Neural cell (in vitro differentiated cells): ENCODE measurements around the gene SLC6A11. TPM values are rescaled to one million over a fixed set of nuclear protein-coding genes. Genes with fewer than 3 reads are reported as not detected.

Experiments
- H2AFZ ChIP-seq: fragments of 200-600, 300-800 bp; sonication (generic), shearing (Covaris generic); 2 replicates; pipeline ENCODE4 v1.6.0; 2014; ENCODE audit warnings: low read depth, mild to moderate bottlenecking, antibody characterized with exemption, low read length, moderate library complexity
- H3F3A ChIP-seq: fragments of 200-600 bp; shearing (Covaris generic); 2 replicates; pipeline ENCODE4 v1.6.1; 2016; ENCODE audit warnings: mild to moderate bottlenecking, moderate library complexity, mixed read lengths, antibody characterized with exemption, low read length; ENCODE audit not compliant: insufficient read depth, poor library complexity, severe bottlenecking
- H3K27ac ChIP-seq: fragments of 200-600, 300-800 bp; sonication (generic), shearing (Covaris generic); 2 replicates; pipeline ENCODE4 v1.5.1; 2014; ENCODE audit warnings: mild to moderate bottlenecking, low read length, moderate library complexity
- H3K27me3 ChIP-seq: fragments of 300-800, 200-600 bp; sonication (generic), shearing (Covaris generic); 2 replicates; pipeline ENCODE4 v1.6.0; 2014; ENCODE audit warnings: mild to moderate bottlenecking, low read depth, low read length, moderate library complexity; ENCODE audit not compliant: insufficient read depth
- H3K36me3 ChIP-seq: fragments of 300-800, 200-600 bp; sonication (generic), shearing (Covaris generic); 2 replicates; pipeline ENCODE4 v1.5.1; 2014; ENCODE audit warnings: mild to moderate bottlenecking, antibody characterized with exemption, low read length, moderate library complexity; ENCODE audit not compliant: insufficient read depth
- H3K4me2 ChIP-seq: fragments of 300-800, 200-600 bp; sonication (generic), shearing (Covaris generic); 2 replicates; pipeline ENCODE4 v1.6.0; 2014; ENCODE audit warnings: mild to moderate bottlenecking, low read length
- H3K4me3 ChIP-seq: fragments of 300-800, 200-600 bp; sonication (generic), shearing (Covaris generic); 2 replicates; pipeline ENCODE4 v1.5.1; 2014; ENCODE audit warnings: mild to moderate bottlenecking, low read length, moderate library complexity
- H3K79me2 ChIP-seq: fragments of 200-600 bp; shearing (Covaris generic); replicated peaks from 2 replicates; pipeline ENCODE4 v1.6.0; 2014; ENCODE audit warnings: mild to moderate bottlenecking, low read length, moderate library complexity; ENCODE audit not compliant: insufficient read depth
- H3K9ac ChIP-seq: fragments of 300-800, 200-600 bp; sonication (generic), shearing (Covaris generic); 2 replicates; pipeline ENCODE4 v1.6.1; 2016; ENCODE audit warnings: mild to moderate bottlenecking, low read length, mixed read lengths
- H3K9me2 ChIP-seq: fragments of 200-600 bp; shearing (Covaris generic); 2 replicates; pipeline ENCODE4 v1.6.1; 2016; ENCODE audit warnings: mild to moderate bottlenecking, low read length, mixed read lengths; ENCODE audit not compliant: insufficient read depth
- H3K9me3 ChIP-seq: fragments of 200-600, 300-800 bp; sonication (generic), shearing (Covaris generic); 2 replicates; pipeline ENCODE4 v1.6.1; 2016; ENCODE audit warnings: mild to moderate bottlenecking, mixed run types, low read length, moderate library complexity, mixed read lengths
- H4K20me1 ChIP-seq: fragments of 200-600 bp; shearing (Covaris generic); 2 replicates; pipeline ENCODE4 v1.6.1; 2016; ENCODE audit warnings: mild to moderate bottlenecking, mixed run types; ENCODE audit not compliant: insufficient read depth
- CTCF ChIP-seq: fragments of 450-650 bp; IDR thresholded peaks from 2 replicates; pipeline ENCODE4 v1.5.1; 2014; ENCODE audit warnings: antibody characterized with exemption, mild to moderate bottlenecking, moderate library complexity; ENCODE audit not compliant: poor library complexity, severe bottlenecking
- EP300 ChIP-seq: fragments of 450-650 bp; conservative IDR thresholded peaks from 2 replicates; pipeline ENCODE4 v1.6.1; 2014; ENCODE audit warnings: antibody characterized with exemption, mild to moderate bottlenecking, moderate library complexity; ENCODE audit not compliant: poor library complexity, severe bottlenecking
- EZH2 ChIP-seq: fragments of 200-600, 300-800 bp; shearing (Covaris generic), sonication (generic); IDR thresholded peaks from 2 replicates; pipeline ENCODE4 v1.6.1; 2014; ENCODE audit warnings: antibody characterized with exemption, low read length, borderline replicate concordance, mild to moderate bottlenecking; ENCODE audit not compliant: insufficient read depth, poor library complexity, severe bottlenecking
- MXI1 ChIP-seq: fragments of 450-650 bp; conservative IDR thresholded peaks from 2 replicates; pipeline ENCODE4 v1.6.1; 2014; ENCODE audit warnings: antibody characterized with exemption, mild to moderate bottlenecking; ENCODE audit not compliant: poor library complexity, severe bottlenecking
- POLR2AphosphoS5 ChIP-seq: IDR thresholded peaks from 2 replicates; pipeline ENCODE4 v1.6.1; 2012
- RAD21 ChIP-seq: fragments of 450-650 bp; conservative IDR thresholded peaks from 2 replicates; pipeline ENCODE4 v1.6.1; 2014; ENCODE audit warnings: antibody characterized with exemption, mild to moderate bottlenecking, moderate library complexity
- REST ChIP-seq: IDR thresholded peaks from 2 replicates; pipeline ENCODE4 v1.6.1; 2012; ENCODE audit warnings: borderline replicate concordance
- SMC3 ChIP-seq: fragments of 450-650 bp; conservative IDR thresholded peaks from 2 replicates; pipeline ENCODE4 v1.6.1; 2014; ENCODE audit warnings: antibody characterized with exemption, mild to moderate bottlenecking, moderate library complexity; ENCODE audit not compliant: poor library complexity
- TAF1 ChIP-seq: IDR thresholded peaks from 2 replicates; pipeline ENCODE4 v1.6.1; 2012; ENCODE audit warnings: low read depth
- polyA plus RNA-seq: library from polyadenylated mRNA; depleted of rRNA; stranded (reverse); fragments of >200 nt; gene quantifications from 2 replicates; pipeline ENCODE4 v1.2.3, GENCODE V29; 2014

Gene SLC6A11
- polyA plus RNA-seq, 1 donor from 2014 or later = 4.2 TPM

- Histone ChIP-seq H3F3A (no peaks in the 10 kb centered on the region), H3K4me2 (no peak overlapping the region), H3K27ac (no peak overlapping the region), H3K9ac (no peak overlapping the region), H3K9me2 (no peaks in the 10 kb centered on the region), H3K36me3 (no peaks in the 10 kb centered on the region), H3K79me2 (no peaks in the 10 kb centered on the region), H3K4me3 (no peak overlapping the region), H3K27me3 (no peaks in the 10 kb centered on the region), H2AFZ (no peak overlapping the region), H3K9me3 (no peaks in the 10 kb centered on the region), H4K20me1 (no peaks in the 10 kb centered on the region)
- TF ChIP-seq EP300 = no peak
- no peak for TF ChIP-seq POLR2AphosphoS5
- no peak for TF ChIP-seq SMC3
- TF ChIP-seq TAF1 = no peak
- TF ChIP-seq REST = no peak
- no peak for TF ChIP-seq MXI1
- no peak for TF ChIP-seq RAD21
- TF ChIP-seq EZH2 = no peak
- TF ChIP-seq CTCF = no peak
Measured at GRCh38 chr3:10933470-10933804, 117.4 kb downstream of the SLC6A11 start.

GRCh38 chr3:10933805-10934481 is 117.9 kb downstream of the SLC6A11 start:
- Histone ChIP-seq H3K79me2 (no peaks in the 10 kb centered on the region), H3K27me3 (no peaks in the 10 kb centered on the region), H3K27ac (no peak overlapping the region), H4K20me1 (no peaks in the 10 kb centered on the region), H2AFZ (no peak overlapping the region), H3F3A (no peaks in the 10 kb centered on the region), H3K4me3 (no peak overlapping the region), H3K4me2 (no peak overlapping the region), H3K9me2 (no peaks in the 10 kb centered on the region), H3K9ac (no peak overlapping the region), H3K9me3 (no peaks in the 10 kb centered on the region), H3K36me3 (no peaks in the 10 kb centered on the region)
- TF ChIP-seq MXI1 = no peak
- TF ChIP-seq RAD21 = no peak
- TF ChIP-seq EP300 = no peak
- no peak for TF ChIP-seq REST
- TF ChIP-seq SMC3 = no peak
